ENCODE results near the gene SCO2. TPM values are rescaled to one million over a fixed set of nuclear protein-coding genes. Genes with fewer than 3 reads are reported as not detected.

Gene SCO2
- total and polyA plus RNA-seq, 2 of the 13 experiments (the other 11 are each of a cell fraction or from before 2014, with no cell fraction given) = 0.32 to 3.7 TPM

DNA sequence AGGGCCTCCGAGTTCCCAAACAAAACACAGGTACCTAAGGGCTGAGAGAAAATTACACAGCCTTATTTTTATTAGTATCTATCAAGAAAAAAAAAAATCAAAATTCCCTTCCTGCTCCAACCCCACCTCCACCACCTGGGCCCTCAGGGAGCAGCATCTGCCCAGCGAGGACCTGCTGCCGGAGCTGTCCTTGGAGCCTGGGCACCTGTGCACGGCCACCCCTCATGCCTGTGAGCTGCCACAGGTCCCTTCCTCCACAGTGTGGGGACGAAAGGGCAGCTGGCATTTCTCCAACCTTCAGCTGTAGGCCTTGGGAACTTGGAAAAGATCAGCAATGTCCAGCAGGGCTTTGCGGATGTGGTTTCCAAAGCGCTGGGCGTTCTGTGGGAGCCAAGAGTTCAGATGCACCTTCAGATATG is 43.7 kb upstream of the SCO2 start (continued):
- TF ChIP-seq, protein P1, sequence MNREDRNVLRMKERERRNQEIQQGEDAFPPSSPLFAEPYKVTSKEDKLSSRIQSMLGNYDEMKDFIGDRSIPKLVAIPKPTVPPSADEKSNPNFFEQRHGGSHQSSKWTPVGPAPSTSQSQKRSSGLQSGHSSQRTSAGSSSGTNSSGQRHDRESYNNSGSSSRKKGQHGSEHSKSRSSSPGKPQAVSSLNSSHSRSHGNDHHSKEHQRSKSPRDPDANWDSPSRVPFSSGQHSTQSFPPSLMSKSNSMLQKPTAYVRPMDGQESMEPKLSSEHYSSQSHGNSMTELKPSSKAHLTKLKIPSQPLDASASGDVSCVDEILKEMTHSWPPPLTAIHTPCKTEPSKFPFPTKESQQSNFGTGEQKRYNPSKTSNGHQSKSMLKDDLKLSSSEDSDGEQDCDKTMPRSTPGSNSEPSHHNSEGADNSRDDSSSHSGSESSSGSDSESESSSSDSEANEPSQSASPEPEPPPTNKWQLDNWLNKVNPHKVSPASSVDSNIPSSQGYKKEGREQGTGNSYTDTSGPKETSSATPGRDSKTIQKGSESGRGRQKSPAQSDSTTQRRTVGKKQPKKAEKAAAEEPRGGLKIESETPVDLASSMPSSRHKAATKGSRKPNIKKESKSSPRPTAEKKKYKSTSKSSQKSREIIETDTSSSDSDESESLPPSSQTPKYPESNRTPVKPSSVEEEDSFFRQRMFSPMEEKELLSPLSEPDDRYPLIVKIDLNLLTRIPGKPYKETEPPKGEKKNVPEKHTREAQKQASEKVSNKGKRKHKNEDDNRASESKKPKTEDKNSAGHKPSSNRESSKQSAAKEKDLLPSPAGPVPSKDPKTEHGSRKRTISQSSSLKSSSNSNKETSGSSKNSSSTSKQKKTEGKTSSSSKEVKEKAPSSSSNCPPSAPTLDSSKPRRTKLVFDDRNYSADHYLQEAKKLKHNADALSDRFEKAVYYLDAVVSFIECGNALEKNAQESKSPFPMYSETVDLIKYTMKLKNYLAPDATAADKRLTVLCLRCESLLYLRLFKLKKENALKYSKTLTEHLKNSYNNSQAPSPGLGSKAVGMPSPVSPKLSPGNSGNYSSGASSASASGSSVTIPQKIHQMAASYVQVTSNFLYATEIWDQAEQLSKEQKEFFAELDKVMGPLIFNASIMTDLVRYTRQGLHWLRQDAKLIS (CRISPR knock-in tag; IDR thresholded peaks at IDR 0.05) = 0 out of 2 replicates have a peak, but pooled peaks have one; percentile 17
- peak; percentile 79; the same call in 1 of the 2 replicates for TF ChIP-seq SPEN (CRISPR knock-in tag; IDR thresholded peaks at IDR 0.05; ENCODE audit: low read depth)
- TF ChIP-seq KLF6 (CRISPR knock-in tag; IDR thresholded peaks at IDR 0.05) = 0 out of 2 replicates have a peak, but pooled peaks have one; percentile 47
- TF ChIP-seq HOXA9 (CRISPR knock-in tag; IDR thresholded peaks at IDR 0.05; ENCODE audit: borderline replicate concordance) = no peak
- TF ChIP-seq ZNF720 (CRISPR knock-in tag; IDR thresholded peaks at IDR 0.05) = no peak
- peak; percentile 34; the same call in 1 of the 2 replicates for TF ChIP-seq ZNF331 (CRISPR knock-in tag; IDR thresholded peaks at IDR 0.05)
- TF ChIP-seq HIC2 (CRISPR knock-in tag; IDR thresholded peaks at IDR 0.05; ENCODE audit: low read depth) = peak; percentile 86
- no peak for TF ChIP-seq ZEB1 (IDR thresholded peaks at IDR 0.05; ENCODE audit: insufficient replicate concordance, low read depth)
- no peak for TF ChIP-seq GTF3A (CRISPR knock-in tag; conservative IDR thresholded peaks at IDR 0.05)

All from HepG2 (cell line).